Astrocyte of the spinal cord (primary cell): ENCODE data around the gene L3MBTL4.

Source experiments
- DNase-seq: peaks from one replicate; pipeline ENCODE4 v3.0.0; 2011; ENCODE audit warnings: low read depth, low spot score
- H3K4me3 ChIP-seq: 2 replicates; pipeline ENCODE4 v1.5.1; 2011; ENCODE audit warnings: low read depth, mild to moderate bottlenecking, low read length, moderate library complexity
- CTCF ChIP-seq: IDR thresholded peaks from 2 replicates; pipeline ENCODE4 v1.5.1; 2012; ENCODE audit warnings: low read depth, mild to moderate bottlenecking, low read length, inconsistent platforms
- in situ Hi-C: cut with HindIII; loops from 2 replicates; pipeline ENCODE4 v1.10.0; 2017; ENCODE audit warnings: low sequenced_read_pairs

Gene L3MBTL4

GRCh38 chr18:5972298-5972697, 442.4 kb downstream of the L3MBTL4 start:
- no peak for TF ChIP-seq CTCF
- in situ Hi-C loops, result no loop called here
- no peak for DNase-seq
- no peak overlapping the region for H3K4me3 ChIP-seq

- no peak overlapping the region for H3K4me3 ChIP-seq
- DNase-seq, result no peak
- in situ Hi-C loops, result no loop called here
- no peak for TF ChIP-seq CTCF
Measured at GRCh38 chr18:5969989-5970403, 444.7 kb downstream of the L3MBTL4 start.

GRCh38 chr18:5969355-5969988, 445.2 kb downstream of the L3MBTL4 start:
- no peak for TF ChIP-seq CTCF
- in situ Hi-C loops, result no loop called here
- DNase-seq, result no peak
- H3K4me3 ChIP-seq, result no peak overlapping the region

- no peak overlapping the region for H3K4me3 ChIP-seq
- no peak for DNase-seq
- in situ Hi-C loops, result no loop called here
- TF ChIP-seq CTCF, result no peak
Measured at GRCh38 chr18:5967666-5968065, 447.0 kb downstream of the L3MBTL4 start.

GRCh38 chr18:5967007-5967406, 447.7 kb downstream of the L3MBTL4 start:
- H3K4me3 ChIP-seq, result no peak overlapping the region
- no peak for DNase-seq
- in situ Hi-C loops, result no loop called here
- no peak for TF ChIP-seq CTCF

- no peak overlapping the region for H3K4me3 ChIP-seq
- in situ Hi-C loops, result no loop called here
Measured at GRCh38 chr18:5966514-5966913, 448.2 kb downstream of the L3MBTL4 start.

More at GRCh38 chr18:5966514-5966913, 448.2 kb downstream of the L3MBTL4 start:
- TF ChIP-seq CTCF, result no peak
- DNase-seq, result no peak
